Caco-2 (cell line): ENCODE data around the gene PHF21A. TPM values are rescaled to one million over a fixed set of nuclear protein-coding genes. Genes with fewer than 3 reads are reported as not detected.

Experiments
- BruUV-seq: library from RNA; stranded (reverse); fragments of 400-500 nt; replicated peaks from 2 replicates; lab custom pipeline; 2021; lab: Mats Ljungman, UMichigan
- CTCF ChIA-PET: fragments of 300-600 bp; sonication (Branson Sonifier 250); formaldehyde crosslinking; loops from one replicate; lab custom pipeline; 2022; ENCODE audit warnings: antibody characterized with exemption; lab: Charles Lee
- POLR2A ChIA-PET: fragments of 300-600 bp; sonication (Branson Sonifier 250); formaldehyde crosslinking; loops from one replicate; lab custom pipeline; 2022; ENCODE audit warnings: antibody characterized with exemption; lab: Charles Lee
- DNase-seq, 2 experiments: peaks; one replicate each; pipeline versions ENCODE4 v3.0.0 to v3.0.0-alpha.2; 2020 to 2022
- H3K27me3 ChIP-seq: replicated peaks from 2 replicates; pipeline ENCODE4 v1.6.0; 2011; ENCODE audit warnings: low read length; ENCODE audit not compliant: control insufficient read depth, insufficient read depth
- H3K36me3 ChIP-seq: 2 replicates; pipeline ENCODE4 v1.5.1; 2011; ENCODE audit warnings: low read length; ENCODE audit not compliant: control insufficient read depth, insufficient read depth
- H3K4me1 ChIP-seq: fragments of 250-450 bp; sonication (Bioruptor Pico); 2 replicates; pipeline ENCODE4 v1.5.1; 2020; ENCODE audit warnings: mild to moderate bottlenecking
- H3K4me3 ChIP-seq: 2 replicates; pipeline ENCODE4 v1.5.1; 2011; ENCODE audit warnings: low read depth, mild to moderate bottlenecking, control low read depth, low read length
- H3K9me3 ChIP-seq: fragments of 250-450 bp; sonication (Bioruptor Pico); 2 replicates; pipeline ENCODE4 v1.5.1; 2020; ENCODE audit warnings: mild to moderate bottlenecking, moderate library complexity
- H3K27ac Mint-ChIP-seq: one replicate; pipeline ENCODE4 v1.8.0; 2022; ENCODE audit warnings: mixed read lengths; ENCODE audit not compliant: unreplicated experiment
- H3K27me3 Mint-ChIP-seq: one replicate; pipeline ENCODE4 v1.8.0; 2022; ENCODE audit warnings: mixed read lengths; ENCODE audit not compliant: insufficient read depth, unreplicated experiment
- H3K36me3 Mint-ChIP-seq: one replicate; pipeline ENCODE4 v1.8.0; 2022; ENCODE audit warnings: mild to moderate bottlenecking, mixed read lengths; ENCODE audit not compliant: insufficient read depth, unreplicated experiment
- H3K4me1 Mint-ChIP-seq: one replicate; pipeline ENCODE4 v1.8.0; 2022; ENCODE audit warnings: low read depth, mixed read lengths; ENCODE audit not compliant: unreplicated experiment
- H3K4me3 Mint-ChIP-seq: one replicate; pipeline ENCODE4 v1.8.0; 2022; ENCODE audit warnings: mild to moderate bottlenecking, moderate library complexity, mixed read lengths; ENCODE audit not compliant: unreplicated experiment
- H3K9me3 Mint-ChIP-seq: one replicate; pipeline ENCODE4 v1.8.0; 2022; ENCODE audit warnings: mixed read lengths; ENCODE audit not compliant: unreplicated experiment
- CTCF ChIP-seq, 2 experiments: fragments of 200-600 bp in 1 of 2; IDR thresholded peaks; 1 replicate in 1 of 2; 2 replicates in 1 of 2; pipeline versions ENCODE4 v1.5.1 to v1.8.0; 2011 to 2022; ENCODE audit warnings: antibody characterized with exemption in 1 of 2, control low read depth in 1 of 2, inconsistent platforms in 1 of 2, low read depth in 1 of 2, low read length in 1 of 2, mild to moderate bottlenecking in 1 of 2, moderate library complexity in 1 of 2; ENCODE audit not compliant: insufficient read depth in 1 of 2, severe bottlenecking in 1 of 2, unreplicated experiment in 1 of 2
- intact Hi-C: fragments of 100-400 bp; cut with micrococcal nuclease; formaldehyde crosslinking; loops from one replicate; pipeline ENCODE4 v1.10.0; 2022; ENCODE audit not compliant: unreplicated experiment
- total RNA-seq: library from RNA; stranded (reverse); gene quantifications from 2 replicates; pipeline ENCODE4 v1.2.3, GENCODE V29; 2022

Gene PHF21A
- total RNA-seq, 1 experiment from 2014 or later = 20.0 TPM

- Mint-ChIP-seq H3K36me3 (peaks cover 6% of the 10 kb centered on the region), H3K4me1 (no peaks in the 10 kb centered on the region), H3K9me3 (no peaks in the 10 kb centered on the region), H3K27ac (no peak overlapping the region), H3K4me3 (no peak overlapping the region), H3K27me3 (no peaks in the 10 kb centered on the region)
- H3K36me3 ChIP-seq = no peaks in the 10 kb centered on the region
- no peak overlapping the region for H3K4me3 ChIP-seq
- H3K9me3 ChIP-seq = no peaks in the 10 kb centered on the region
- no peak for DNase-seq
- H3K27me3 ChIP-seq = no peaks in the 10 kb centered on the region
- no TSS peak for BruUV-seq
- H3K4me1 ChIP-seq = no peaks in the 10 kb centered on the region
- no peak for TF ChIP-seq CTCF (IDR thresholded peaks at IDR 0.05; ENCODE audit: insufficient read depth in 1 of 2, low read depth in 1 of 2, low read length in 1 of 2, severe bottlenecking in 1 of 2, unreplicated experiment in 1 of 2)
- ChIA-PET POLR2A (no interaction called here), CTCF (no interaction called here)
- intact Hi-C loops = no loop called here
Observed at GRCh38 chr11:46066335-46066734, 54.9 kb downstream of the PHF21A start.

GRCh38 chr11:46065681-46066080 lies 55.6 kb downstream of the PHF21A start:
- Histone ChIP-seq H3K9me3 (no peaks in the 10 kb centered on the region), H3K36me3 (no peaks in the 10 kb centered on the region), H3K27me3 (no peaks in the 10 kb centered on the region), H3K4me3 (no peak overlapping the region), H3K4me1 (no peaks in the 10 kb centered on the region)
- no peak overlapping the region for H3K4me3 Mint-ChIP-seq
- CTCF ChIA-PET = no interaction called here
- H3K27me3 Mint-ChIP-seq = no peaks in the 10 kb centered on the region
- no peak for DNase-seq
- POLR2A ChIA-PET = no interaction called here
- no peaks in the 10 kb centered on the region for H3K4me1 Mint-ChIP-seq
- intact Hi-C loops = no loop called here
- H3K36me3 Mint-ChIP-seq = peaks cover 6% of the 10 kb centered on the region
- H3K27ac Mint-ChIP-seq = no peak overlapping the region
- BruUV-seq = no TSS peak
- no peaks in the 10 kb centered on the region for H3K9me3 Mint-ChIP-seq
- TF ChIP-seq CTCF (IDR thresholded peaks at IDR 0.05; ENCODE audit: insufficient read depth in 1 of 2, low read depth in 1 of 2, low read length in 1 of 2, severe bottlenecking in 1 of 2, unreplicated experiment in 1 of 2) = no peak

- Histone ChIP-seq H3K4me3 (no peak overlapping the region), H3K9me3 (no peaks in the 10 kb centered on the region), H3K27me3 (no peaks in the 10 kb centered on the region), H3K36me3 (no peaks in the 10 kb centered on the region), H3K4me1 (no peaks in the 10 kb centered on the region)
- intact Hi-C loops = no loop called here
- Mint-ChIP-seq H3K27me3 (no peaks in the 10 kb centered on the region), H3K36me3 (peaks cover 6% of the 10 kb centered on the region), H3K4me3 (no peak overlapping the region), H3K9me3 (no peaks in the 10 kb centered on the region), H3K27ac (no peak overlapping the region), H3K4me1 (no peaks in the 10 kb centered on the region)
- POLR2A ChIA-PET = no interaction called here
- no peak for TF ChIP-seq CTCF (IDR thresholded peaks at IDR 0.05; ENCODE audit: insufficient read depth in 1 of 2, low read depth in 1 of 2, low read length in 1 of 2, severe bottlenecking in 1 of 2, unreplicated experiment in 1 of 2)
- no peak for DNase-seq
- CTCF ChIA-PET = no interaction called here
- no TSS peak for BruUV-seq
Observed at GRCh38 chr11:46064221-46064620, 57.0 kb downstream of the PHF21A start.
